ENCODE data around the gene KIF6. TPM values are rescaled to one million over a fixed set of nuclear protein-coding genes. Genes with fewer than 3 reads are reported as not detected.

Gene KIF6
- total and polyA plus RNA-seq, 2 donors (not counting 1 experiment from before 2014, with no cell fraction given): not detected

GRCh38 chr6:39561536-39562266 is 163.5 kb downstream of the KIF6 start:
- H3K9ac ChIP-seq (ENCODE audit: low read length): no peak overlapping the region
- TF ChIP-seq CTCF (IDR thresholded peaks at IDR 0.05) (no peak), EZH2 (IDR thresholded peaks at IDR 0.05; ENCODE audit: borderline replicate concordance, insufficient read depth, low read depth, low read length, poor library complexity, severe bottlenecking) (no peak)
- no peaks in the 10 kb centered on the region for H3K4me1 ChIP-seq (ENCODE audit: control insufficient read depth in 2 of 2, insufficient read depth in 2 of 2, low read length in 2 of 2)
- no peak overlapping the region for H3K4me2 ChIP-seq (replicated peaks; ENCODE audit: low read depth, low read length, poor library complexity, severe bottlenecking)
- no peak overlapping the region for H3K27ac ChIP-seq (ENCODE audit: low read length in 2 of 2)
- H3K4me3 ChIP-seq (ENCODE audit: control extremely low read depth in 1 of 5, extremely low read depth in 1 of 5, insufficient read depth in 1 of 5, low read depth in 2 of 5, low read length in 4 of 5): no peak overlapping the region
- no peak for ATAC-seq (ENCODE audit: low read depth)
- no peaks in the 10 kb centered on the region for H4K20me1 ChIP-seq (ENCODE audit: control insufficient read depth, insufficient read depth, low read length, poor library complexity, severe bottlenecking)
- H3K4me1 Mint-ChIP-seq: no peaks in the 10 kb centered on the region
- DNase-seq: no peak
- no peaks in the 10 kb centered on the region for H3K9me3 Mint-ChIP-seq (ENCODE audit: insufficient read depth)
- intact Hi-C loops (cut with micrococcal nuclease): no loop called here
- POLR2A ChIA-PET: no interaction called here
- H3K4me3 Mint-ChIP-seq: no peak overlapping the region
- H2AFZ ChIP-seq (ENCODE audit: insufficient read depth, low read depth, low read length, poor library complexity, severe bottlenecking): no peak overlapping the region
- CTCF ChIA-PET: no interaction called here
- H3K79me2 ChIP-seq (ENCODE audit: control insufficient read depth, insufficient read depth, low read length): no peaks in the 10 kb centered on the region
- no peaks in the 10 kb centered on the region for H3K27me3 ChIP-seq (replicated peaks in 1 of 4; ENCODE audit: control extremely low read depth in 1 of 4, control insufficient read depth in 3 of 4, insufficient read depth in 4 of 4, low read length in 3 of 4)
- peaks cover 6% of the 10 kb centered on the region for H3K27me3 Mint-ChIP-seq
- no peaks in the 10 kb centered on the region for H3K36me3 ChIP-seq (replicated peaks in 1 of 2; ENCODE audit: control extremely low read depth in 1 of 2, control insufficient read depth in 1 of 2, extremely low read depth in 1 of 2, insufficient read depth in 2 of 2, low read length in 1 of 2)
- no peak overlapping the region for H3K27ac Mint-ChIP-seq
- 93% methylated on average over 3 of the region's 5 CpGs for WGBS (ENCODE audit: insufficient coverage)
- H3K9me3 ChIP-seq (ENCODE audit: control extremely low read depth in 1 of 3, control insufficient read depth in 2 of 3, insufficient read depth in 1 of 3, low read length in 2 of 3): no peaks in the 10 kb centered on the region

- Mint-ChIP-seq H3K27ac (no peak overlapping the region), H3K4me3 (no peak overlapping the region), H3K27me3 (peaks cover 6% of the 10 kb centered on the region), H3K4me1 (no peaks in the 10 kb centered on the region), H3K9me3 (ENCODE audit: insufficient read depth) (no peaks in the 10 kb centered on the region)
- intact Hi-C loops (cut with micrococcal nuclease): no loop called here
- Histone ChIP-seq H4K20me1 (ENCODE audit: control insufficient read depth, insufficient read depth, low read length, poor library complexity, severe bottlenecking) (no peaks in the 10 kb centered on the region), H3K4me3 (ENCODE audit: control extremely low read depth in 1 of 5, extremely low read depth in 1 of 5, insufficient read depth in 1 of 5, low read depth in 2 of 5, low read length in 4 of 5) (no peak overlapping the region), H2AFZ (ENCODE audit: insufficient read depth, low read depth, low read length, poor library complexity, severe bottlenecking) (no peak overlapping the region), H3K27me3 (replicated peaks in 1 of 4; ENCODE audit: control extremely low read depth in 1 of 4, control insufficient read depth in 3 of 4, insufficient read depth in 4 of 4, low read length in 3 of 4) (peaks cover 0 to 3% (median 0%) of the 10 kb centered on the region in 4 experiments), H3K36me3 (replicated peaks in 1 of 2; ENCODE audit: control extremely low read depth in 1 of 2, control insufficient read depth in 1 of 2, extremely low read depth in 1 of 2, insufficient read depth in 2 of 2, low read length in 1 of 2) (no peaks in the 10 kb centered on the region), H3K27ac (ENCODE audit: low read length in 2 of 2) (no peak overlapping the region), H3K4me1 (ENCODE audit: control insufficient read depth in 2 of 2, insufficient read depth in 2 of 2, low read length in 2 of 2) (no peaks in the 10 kb centered on the region), H3K9me3 (ENCODE audit: control extremely low read depth in 1 of 3, control insufficient read depth in 2 of 3, insufficient read depth in 1 of 3, low read length in 2 of 3) (no peaks in the 10 kb centered on the region), H3K9ac (ENCODE audit: low read length) (no peak overlapping the region), H3K4me2 (replicated peaks; ENCODE audit: low read depth, low read length, poor library complexity, severe bottlenecking) (no peak overlapping the region), H3K79me2 (ENCODE audit: control insufficient read depth, insufficient read depth, low read length) (no peaks in the 10 kb centered on the region)
- CTCF ChIA-PET: no interaction called here
- DNase-seq: no peak
- POLR2A ChIA-PET: no interaction called here
- no peak for TF ChIP-seq CTCF (IDR thresholded peaks at IDR 0.05)
- no peak for TF ChIP-seq EZH2 (IDR thresholded peaks at IDR 0.05; ENCODE audit: borderline replicate concordance, insufficient read depth, low read depth, low read length, poor library complexity, severe bottlenecking)
- ATAC-seq (ENCODE audit: low read depth): no peak
Observed at GRCh38 chr6:39560915-39561314, 164.3 kb downstream of the KIF6 start.

Measured in B cell (primary cell).